Measurements from ENCODE around the gene ZPR1. TPM values are rescaled to one million over a fixed set of nuclear protein-coding genes. Genes with fewer than 3 reads are reported as not detected.

Gene ZPR1
- 86.5 and 89.5 TPM in 2 replicates for total RNA-seq (2014; rRNA removed)
- Bru-seq, nascent RNA = percentile 87 among the genes with signal in this experiment
- BruChase-seq, experiment 1, labeled RNA remaining after a 6-hour chase = percentile 94 among the genes with signal in this experiment
- BruChase-seq, experiment 2, labeled RNA remaining after a 2-hour chase = percentile 92 among the genes with signal in this experiment
- long read RNA-seq, full-length matches to known transcripts = 131 of 157 reads
- long read RNA-seq, partial matches to known transcripts = 10 of 157 reads
- long read RNA-seq, other reads (novel, unspliced or antisense) = 16 of 157 reads

- no peaks in the 10 kb centered on the region; the same call in 1 of the 2 replicates for H4K20me1 ChIP-seq (ENCODE audit: low read length)
- CTCF ChIA-PET = interaction anchor here (0.6 to 2.6 kb wide), 3 partner anchors 40 to 318 kb away, joined by 4 to 16 read pairs (median 6); partner anchors contain the start of gene APOA1
- peak within 1 kb of the TSS; percentile 97 for H2AFZ ChIP-seq (ENCODE audit: low read length)
- H3K27ac ChIP-seq (ENCODE audit: low read length) = peak within 1 kb of the TSS; percentile 11; the same call in 1 of the 2 replicates
- no peaks in the 10 kb centered on the region for H3K9me2 ChIP-seq (replicated peaks; ENCODE audit: low read length)
- TSS peak; percentile 97 for BruUV-seq (replicated peaks)
- H3K4me1 ChIP-seq (ENCODE audit: insufficient read depth, low read length) = peaks cover 37% of the 10 kb centered on the region
- peak within 1 kb of the TSS; percentile 92 for H3K9ac ChIP-seq (ENCODE audit: low read length)
- peaks cover 26% of the 10 kb centered on the region for H3K79me2 ChIP-seq (ENCODE audit: low read length)
- no peaks in the 10 kb centered on the region for H3F3A ChIP-seq (ENCODE audit: low read length, unreplicated experiment)
- POLR2A ChIA-PET (ENCODE audit: unreplicated experiment) = interaction anchor here (0.6 to 2.0 kb wide), 4 partner anchors 48 to 392 kb away, joined by 3 to 8 read pairs (median 6); no protein-coding TSS in a partner anchor
- H3K9me3 ChIP-seq (ENCODE audit: low read length) = no peaks in the 10 kb centered on the region
- peaks cover 37% of the 10 kb centered on the region for H3K36me3 ChIP-seq (ENCODE audit: low read depth, low read length)
- peak within 1 kb of the TSS; percentile 83 for H3K4me3 ChIP-seq (ENCODE audit: low read length)
- peak; percentile 81 for ATAC-seq
- peak within 1 kb of the TSS; percentile 94 for H3K4me2 ChIP-seq (ENCODE audit: low read length)
- intact Hi-C loops (cut with micrococcal nuclease) = loop anchor here (1.0 to 2.0 kb wide), 2 partner anchors 15 to 47 kb away; no protein-coding TSS in a partner anchor
- TF ChIP-seq EZH2 (IDR thresholded peaks at IDR 0.05; ENCODE audit: low read length, unreplicated experiment) (no peak), CTCF (conservative IDR thresholded peaks at IDR 0.05; ENCODE audit: low read depth, low read length) (no peak), EZH2phosphoT487 (IDR thresholded peaks at IDR 0.05; ENCODE audit: borderline replicate concordance, low read length) (no peak)
- peak; percentile 64 for DNase-seq
- no peaks in the 10 kb centered on the region for H3K27me3 ChIP-seq (ENCODE audit: low read length)
Measured at GRCh38 chr11:116787786-116788486, at the start of gene ZPR1. Gene ZPR1 (minus strand): TSS chr11:116788023. CDS start chr11:116787990, 33 bp downstream.

- Histone ChIP-seq H3K4me3 (ENCODE audit: low read length) (no peak overlapping the region), H3K4me1 (ENCODE audit: insufficient read depth, low read length) (peaks cover 7% of the 10 kb centered on the region), H4K20me1 (ENCODE audit: low read length) (no peaks in the 10 kb centered on the region), H3K9me3 (ENCODE audit: low read length) (no peaks in the 10 kb centered on the region), H3K27ac (ENCODE audit: low read length) (no peak overlapping the region), H2AFZ (ENCODE audit: low read length) (no peak overlapping the region), H3K36me3 (ENCODE audit: low read depth, low read length) (no peaks in the 10 kb centered on the region), H3K27me3 (ENCODE audit: low read length) (no peaks in the 10 kb centered on the region), H3K9ac (ENCODE audit: low read length) (no peak overlapping the region), H3F3A (ENCODE audit: low read length, unreplicated experiment) (no peaks in the 10 kb centered on the region), H3K79me2 (ENCODE audit: low read length) (no peaks in the 10 kb centered on the region), H3K9me2 (replicated peaks; ENCODE audit: low read length) (no peaks in the 10 kb centered on the region), H3K4me2 (ENCODE audit: low read length) (peak overlapping the region; percentile 89; the same call in 1 of the 2 replicates)
- CTCF ChIA-PET = interaction anchor here (0.7 to 2.3 kb wide), 6 partner anchors 14 to 269 kb away, joined by 3 to 16 read pairs (median 10); partner anchors contain the start of genes APOA5 and ZPR1
- POLR2A ChIA-PET (ENCODE audit: unreplicated experiment) = no interaction called here
- BruUV-seq (replicated peaks) = no TSS peak
- no peak for DNase-seq
- TF ChIP-seq EZH2phosphoT487 (IDR thresholded peaks at IDR 0.05; ENCODE audit: borderline replicate concordance, low read length) (no peak), EZH2 (IDR thresholded peaks at IDR 0.05; ENCODE audit: low read length, unreplicated experiment) (no peak), CTCF (conservative IDR thresholded peaks at IDR 0.05; ENCODE audit: low read depth, low read length) (no peak)
- intact Hi-C loops (cut with micrococcal nuclease) = loop anchor here (5.0 kb wide), 1 partner anchor 64 kb away; the partner anchor contains the start of gene BUD13
- no peak for ATAC-seq
Measured at GRCh38 chr11:116836632-116836991, 48.8 kb upstream of the ZPR1 start.

Measured in PC-3 (cell line).